NT2/D1 (cell line): Measurements from ENCODE around the gene MIX23.

Experiments
- YY1 ChIP-seq: IDR thresholded peaks from 2 replicates; pipeline ENCODE4 v1.6.1; 2011; ENCODE audit not compliant: insufficient read length, insufficient read depth
- ZNF274 ChIP-seq: IDR thresholded peaks from 2 replicates; pipeline ENCODE4 v1.6.1; 2011; ENCODE audit warnings: mild to moderate bottlenecking, low read depth, low read length

DNA sequence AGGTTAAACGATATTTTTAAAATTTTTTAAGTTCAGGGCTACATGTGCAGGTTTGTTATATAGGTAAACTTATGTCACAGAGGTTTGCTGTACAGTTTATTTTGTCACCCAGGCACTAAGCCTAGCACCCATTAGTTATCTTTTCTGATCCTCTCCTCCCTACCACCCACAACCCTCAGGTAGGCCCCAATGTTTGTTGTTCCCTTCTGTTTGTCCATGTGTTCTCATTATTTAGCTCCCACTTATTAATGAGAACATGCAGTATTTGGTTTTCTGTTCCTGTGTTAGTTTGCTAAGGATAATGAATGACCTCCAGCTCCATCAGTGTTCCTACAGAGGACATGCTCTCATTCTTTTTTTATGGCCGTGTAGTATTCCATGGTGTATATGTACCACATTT lies 15.9 kb upstream of the MIX23 start:
- TF ChIP-seq YY1 (no peak), ZNF274 (no peak)
